DOHH2 (cell line): ENCODE results near the gene AGBL5.

ENCODE experiments used
- H3F3A ChIP-seq: fragments of 200-600 bp; sonication (generic), shearing (Covaris generic); 2 replicates; pipeline ENCODE4 v1.6.0; 2016; ENCODE audit warnings: antibody characterized with exemption, mild to moderate bottlenecking; ENCODE audit not compliant: control insufficient read depth, insufficient read depth
- H3K27ac ChIP-seq: fragments of 200-600 bp; sonication (generic); 2 replicates; pipeline ENCODE4 v1.5.1; 2014; ENCODE audit warnings: low read depth, mild to moderate bottlenecking, low read length, moderate library complexity
- H3K27me3 ChIP-seq: fragments of 200-600 bp; sonication (generic); 2 replicates; pipeline ENCODE4 v1.6.1; 2014; ENCODE audit warnings: mild to moderate bottlenecking, low read length, mixed read lengths; ENCODE audit not compliant: control insufficient read depth
- H3K36me3 ChIP-seq: fragments of 200-600 bp; sonication (generic); 2 replicates; pipeline ENCODE4 v1.6.1; 2014; ENCODE audit warnings: mild to moderate bottlenecking, low read length, moderate library complexity, mixed read lengths; ENCODE audit not compliant: control insufficient read depth
- H3K4me1 ChIP-seq: fragments of 200-600 bp; sonication (generic); 2 replicates; pipeline ENCODE4 v1.6.1; 2014; ENCODE audit warnings: mild to moderate bottlenecking, low read length, mixed read lengths; ENCODE audit not compliant: control insufficient read depth
- H3K4me2 ChIP-seq: fragments of 200-600 bp; sonication (generic); 2 replicates; pipeline ENCODE4 v1.6.0; 2014; ENCODE audit warnings: mild to moderate bottlenecking, low read length, moderate library complexity
- H3K4me3 ChIP-seq: fragments of 200-600 bp; sonication (generic); 2 replicates; pipeline ENCODE4 v1.5.1; 2014; ENCODE audit warnings: mild to moderate bottlenecking, low read length, mixed read lengths
- H3K79me2 ChIP-seq: fragments of 200-600 bp; sonication (generic); 2 replicates; pipeline ENCODE4 v1.6.1; 2014; ENCODE audit warnings: mild to moderate bottlenecking, low read length, mixed read lengths; ENCODE audit not compliant: control insufficient read depth
- H3K9me2 ChIP-seq: fragments of 200-600 bp; sonication (generic); replicated peaks from 2 replicates; pipeline ENCODE4 v1.6.1; 2014; ENCODE audit warnings: mild to moderate bottlenecking, low read length, mixed read lengths; ENCODE audit not compliant: control insufficient read depth
- H3K9me3 ChIP-seq: fragments of 200-600 bp; sonication (generic); 2 replicates; pipeline ENCODE4 v1.6.1; 2014; ENCODE audit warnings: antibody characterized with exemption, low read length, mixed read lengths; ENCODE audit not compliant: control insufficient read depth, insufficient read depth
- H4K20me1 ChIP-seq: fragments of 200-600 bp; sonication (generic); 2 replicates; pipeline ENCODE4 v1.6.0; 2014; ENCODE audit warnings: low read depth, mild to moderate bottlenecking, antibody characterized with exemption, low read length, moderate library complexity; ENCODE audit not compliant: control insufficient read depth, insufficient read depth
- EZH2phosphoT487 ChIP-seq: fragments of 200-600 bp; sonication (generic); IDR thresholded peaks from 2 replicates; pipeline ENCODE4 v1.6.1; 2017; ENCODE audit warnings: borderline replicate concordance, mild to moderate bottlenecking, antibody characterized with exemption, low read length, moderate library complexity, mixed read lengths
- TF ChIP-seq, protein P1 (sequence below): fragments of 200-600 bp; sonication (generic); IDR thresholded peaks from one replicate; pipeline ENCODE4 v1.5.1; 2014; ENCODE audit warnings: antibody characterized with exemption, mild to moderate bottlenecking, low read depth, low read length; ENCODE audit not compliant: poor library complexity, severe bottlenecking

The AGBL5 gene

DNA sequence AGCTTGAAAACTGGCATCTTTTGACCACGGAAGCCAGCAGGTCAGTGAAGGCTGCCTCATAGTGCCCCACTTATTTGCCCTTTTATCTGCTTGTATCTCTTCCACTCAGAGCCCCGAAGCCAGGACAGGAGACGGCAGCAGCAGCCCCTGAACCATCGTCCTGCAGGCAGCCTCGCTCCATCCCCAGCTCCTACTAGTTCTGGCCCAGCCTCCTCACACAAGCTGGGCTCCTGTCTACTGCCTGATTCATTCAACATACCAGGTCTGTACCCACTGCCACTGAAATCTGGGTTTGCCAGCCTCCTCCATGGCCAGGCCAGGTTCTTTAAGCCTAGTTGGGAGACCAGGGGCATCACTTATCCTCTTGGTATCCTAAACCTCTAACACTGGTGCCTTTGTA, 15.9 kb downstream of the AGBL5 start:
- TF ChIP-seq EZH2phosphoT487: no peak
- TF ChIP-seq, protein P1, sequence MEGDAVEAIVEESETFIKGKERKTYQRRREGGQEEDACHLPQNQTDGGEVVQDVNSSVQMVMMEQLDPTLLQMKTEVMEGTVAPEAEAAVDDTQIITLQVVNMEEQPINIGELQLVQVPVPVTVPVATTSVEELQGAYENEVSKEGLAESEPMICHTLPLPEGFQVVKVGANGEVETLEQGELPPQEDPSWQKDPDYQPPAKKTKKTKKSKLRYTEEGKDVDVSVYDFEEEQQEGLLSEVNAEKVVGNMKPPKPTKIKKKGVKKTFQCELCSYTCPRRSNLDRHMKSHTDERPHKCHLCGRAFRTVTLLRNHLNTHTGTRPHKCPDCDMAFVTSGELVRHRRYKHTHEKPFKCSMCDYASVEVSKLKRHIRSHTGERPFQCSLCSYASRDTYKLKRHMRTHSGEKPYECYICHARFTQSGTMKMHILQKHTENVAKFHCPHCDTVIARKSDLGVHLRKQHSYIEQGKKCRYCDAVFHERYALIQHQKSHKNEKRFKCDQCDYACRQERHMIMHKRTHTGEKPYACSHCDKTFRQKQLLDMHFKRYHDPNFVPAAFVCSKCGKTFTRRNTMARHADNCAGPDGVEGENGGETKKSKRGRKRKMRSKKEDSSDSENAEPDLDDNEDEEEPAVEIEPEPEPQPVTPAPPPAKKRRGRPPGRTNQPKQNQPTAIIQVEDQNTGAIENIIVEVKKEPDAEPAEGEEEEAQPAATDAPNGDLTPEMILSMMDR: no peak
- peaks cover 53% of the 10 kb centered on the region for H3K36me3 ChIP-seq
- no peak overlapping the region for H3K4me2 ChIP-seq
- H3K4me3 ChIP-seq: no peak overlapping the region
- no peaks in the 10 kb centered on the region for H3K27me3 ChIP-seq
- H3K4me1 ChIP-seq: peaks cover 22% of the 10 kb centered on the region
- no peak overlapping the region for H3K27ac ChIP-seq
- H3K9me2 ChIP-seq: no peaks in the 10 kb centered on the region
- H3K79me2 ChIP-seq: peaks cover 34% of the 10 kb centered on the region
- 0 out of 2 replicates have a peak, but pooled peaks cover 3% of the 10 kb centered on the region for H3F3A ChIP-seq
- no peaks in the 10 kb centered on the region for H3K9me3 ChIP-seq
- no peaks in the 10 kb centered on the region for H4K20me1 ChIP-seq

DNA sequence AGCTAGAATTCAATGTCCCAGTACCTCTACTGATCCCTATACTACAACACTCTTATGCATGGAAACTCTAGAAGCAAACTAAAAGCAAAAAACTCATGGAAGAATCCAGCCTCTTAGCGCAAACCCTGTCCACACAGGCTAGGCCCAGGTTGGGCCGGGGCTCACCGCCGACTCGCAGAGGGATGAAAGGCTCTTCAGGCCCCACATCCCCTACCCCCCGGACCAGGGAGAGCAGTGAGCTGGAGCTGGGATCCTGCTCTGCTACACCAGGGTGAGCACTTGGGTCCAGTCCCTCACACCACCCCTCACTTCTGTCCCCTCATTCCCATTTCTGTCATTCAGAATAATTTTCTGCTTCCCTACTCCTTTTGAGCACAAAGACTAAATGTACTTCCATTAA, 18.0 kb downstream of the AGBL5 start:
- no peaks in the 10 kb centered on the region for H3K9me3 ChIP-seq
- peak overlapping the region; percentile 74; the same call in 1 of the 2 replicates for H3K4me2 ChIP-seq
- H3K36me3 ChIP-seq: peaks cover 51% of the 10 kb centered on the region
- peaks cover 38% of the 10 kb centered on the region for H3K4me1 ChIP-seq
- H3F3A ChIP-seq: 0 out of 2 replicates have a peak, but pooled peaks cover 7% of the 10 kb centered on the region
- no peaks in the 10 kb centered on the region for H3K27me3 ChIP-seq
- no peak for TF ChIP-seq EZH2phosphoT487
- TF ChIP-seq, protein P1: no peak
- H3K27ac ChIP-seq: no peak overlapping the region
- no peaks in the 10 kb centered on the region for H3K9me2 ChIP-seq
- peaks cover 34% of the 10 kb centered on the region for H3K79me2 ChIP-seq
- no peaks in the 10 kb centered on the region for H4K20me1 ChIP-seq
- no peak overlapping the region for H3K4me3 ChIP-seq

DNA sequence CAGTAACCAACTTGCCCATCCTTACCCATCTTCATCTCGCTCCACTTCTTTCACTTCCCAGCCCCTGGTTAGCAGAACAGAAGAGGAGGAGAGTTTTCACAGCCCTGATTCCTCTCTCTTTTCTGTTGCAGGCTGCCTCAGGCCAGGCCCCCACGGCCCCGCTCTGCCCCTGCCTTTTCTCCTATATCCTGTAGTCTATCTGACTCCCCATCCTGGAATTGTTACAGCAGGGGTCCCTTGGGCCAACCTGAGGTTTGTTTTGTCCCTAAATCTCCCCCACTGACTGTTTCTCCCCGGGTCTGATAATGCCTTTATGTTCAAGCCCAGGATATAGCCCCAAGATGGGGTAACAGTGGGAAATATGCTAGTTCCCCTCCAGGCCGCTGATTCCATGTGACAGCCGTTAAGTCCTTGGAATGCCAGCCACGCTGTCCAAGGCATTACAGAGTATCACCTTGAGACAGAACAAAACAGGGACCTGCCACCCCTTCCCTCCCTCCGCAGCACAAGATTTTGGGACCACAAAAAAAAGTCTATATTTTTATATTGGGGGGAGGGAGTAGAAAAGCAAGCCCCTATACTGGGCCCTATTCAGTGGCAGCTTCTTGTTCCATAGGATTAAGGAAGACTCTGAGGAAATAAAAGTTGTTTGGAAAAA, 18.6 kb downstream of the AGBL5 start:
- Histone ChIP-seq H3K9me3 (no peaks in the 10 kb centered on the region), H3K4me3 (peak overlapping the region; percentile 86), H3K36me3 (peaks cover 50% of the 10 kb centered on the region), H3K79me2 (peaks cover 34% of the 10 kb centered on the region), H3K27ac (no peak overlapping the region), H3F3A (0 out of 2 replicates have a peak, but pooled peaks cover 7% of the 10 kb centered on the region), H3K4me1 (peaks cover 44% of the 10 kb centered on the region), H3K27me3 (no peaks in the 10 kb centered on the region), H3K4me2 (peak overlapping the region; percentile 74), H3K9me2 (no peaks in the 10 kb centered on the region), H4K20me1 (no peaks in the 10 kb centered on the region)
- no peak for TF ChIP-seq EZH2phosphoT487
- TF ChIP-seq, protein P1: no peak
